ENCODE data around the gene STIM1.
A peak's percentile ranks its signal among the peaks of the same experiment; 100 is the strongest.
"Not testable (repeated sequence)": the region's sequence is repeated elsewhere in the genome, so short reads cannot be mapped to it uniquely, and the experiment has no call there.

The STIM1 gene

DNA sequence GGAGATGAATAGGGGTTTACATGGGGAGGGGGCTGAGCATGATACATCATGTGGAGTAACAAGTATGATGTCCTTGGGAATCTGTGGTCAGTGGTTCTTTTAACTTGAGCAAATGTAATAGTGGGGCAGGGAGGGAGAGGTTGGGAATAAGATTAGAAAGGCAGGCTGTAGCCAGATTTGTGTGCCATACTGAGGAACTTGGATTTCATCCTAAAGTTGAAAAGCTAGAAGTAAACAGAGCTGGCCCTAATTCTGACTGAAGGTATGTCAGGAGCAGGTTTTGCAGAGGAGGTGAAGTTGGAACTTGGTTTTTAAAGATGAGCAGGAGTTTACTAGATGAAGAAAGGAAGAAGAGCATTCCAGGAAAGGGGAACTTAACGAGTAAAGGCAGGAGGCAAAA lies 130.8 kb downstream of the STIM1 start:
- DNase-seq, result no peak

DNA sequence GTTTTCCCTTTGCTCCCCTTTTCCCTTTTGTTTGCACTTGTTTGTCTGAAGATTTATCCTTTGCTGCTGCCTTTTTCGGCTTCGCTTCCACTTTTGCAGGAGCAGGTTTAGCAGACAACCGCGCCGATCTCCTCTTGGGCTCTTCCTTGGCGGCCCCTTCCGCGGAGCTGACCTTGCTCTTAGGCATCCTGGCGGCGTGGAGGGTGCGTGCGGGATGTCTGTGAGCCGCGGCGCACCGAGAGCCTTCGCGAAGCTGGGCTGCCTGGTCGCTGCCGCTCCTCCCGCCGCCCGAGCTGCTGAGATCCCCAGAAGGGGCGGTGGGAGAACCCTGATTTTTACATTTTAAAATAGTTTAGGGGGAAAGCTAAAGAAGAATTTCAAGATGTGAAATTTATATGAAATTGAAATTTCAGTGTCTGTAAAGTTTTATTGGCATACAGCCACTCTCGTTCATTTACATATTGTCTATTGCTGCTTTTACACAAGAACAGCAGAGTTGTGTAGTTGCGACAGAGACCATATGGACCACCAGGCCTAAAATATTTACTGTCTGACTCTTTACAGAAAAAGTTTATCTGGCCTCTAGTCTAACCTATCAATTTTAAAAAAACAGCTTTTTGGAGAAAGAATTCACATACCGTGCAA lies 133.9 kb downstream of the STIM1 start:
- DNase-seq, result no peak

DNA sequence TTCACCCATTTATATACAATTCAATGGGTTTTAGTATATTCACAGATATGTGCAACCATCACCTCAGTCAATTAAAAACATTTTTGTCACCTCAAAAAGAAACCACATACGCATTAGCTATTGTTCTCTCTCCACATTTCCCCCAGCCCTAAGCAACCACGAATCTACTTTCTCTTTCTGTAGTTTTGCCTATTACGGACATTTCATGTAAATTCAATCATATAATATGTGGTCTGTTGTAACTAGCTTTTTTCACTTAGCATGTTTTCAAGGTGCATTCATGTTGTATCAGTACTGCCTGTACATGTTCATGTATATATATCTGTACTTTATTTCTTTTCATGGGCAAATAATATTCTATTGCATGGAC lies 134.4 kb downstream of the STIM1 start:
- DNase-seq, result peak in 1 of 2 donors; percentile 59

DNA sequence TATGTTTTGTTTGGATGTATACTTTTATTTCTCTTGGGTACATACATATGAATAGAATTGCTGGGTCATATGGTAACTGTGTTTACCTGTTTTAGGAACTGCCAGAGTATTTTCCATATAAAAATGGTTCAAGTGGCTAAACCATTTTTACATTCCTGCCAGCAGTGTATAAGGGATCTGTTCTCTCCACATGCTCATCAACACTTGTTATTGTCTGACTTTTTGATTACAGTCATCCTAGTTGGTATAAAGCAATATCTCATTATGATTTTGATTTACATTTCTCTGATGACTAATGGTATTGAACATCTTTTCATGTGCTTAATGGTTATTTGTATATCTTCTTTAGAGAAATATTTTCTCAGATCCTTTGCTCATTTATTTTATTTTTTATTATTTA lies 134.9 kb downstream of the STIM1 start:
- no peak for DNase-seq

DNA sequence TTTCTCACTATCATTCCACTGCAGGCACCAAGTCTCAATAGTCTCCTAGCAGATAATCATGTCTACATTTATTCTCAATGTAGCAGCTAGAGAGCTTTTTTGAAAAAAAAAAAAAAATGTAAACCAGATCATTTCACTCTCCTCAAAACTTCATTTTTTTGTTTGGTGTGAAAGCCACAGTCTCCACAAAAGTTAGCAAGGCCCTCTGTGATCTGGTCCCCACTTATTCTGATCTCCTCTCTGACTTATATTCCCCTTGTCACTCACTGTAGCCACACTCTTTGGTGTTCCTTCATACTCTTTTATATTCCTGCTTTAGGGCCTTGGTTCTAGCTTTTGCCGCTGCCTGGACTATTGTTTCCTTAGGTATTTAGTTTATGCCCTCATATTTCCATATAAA lies 137.5 kb downstream of the STIM1 start:
- DNase-seq, result no peak

DNA sequence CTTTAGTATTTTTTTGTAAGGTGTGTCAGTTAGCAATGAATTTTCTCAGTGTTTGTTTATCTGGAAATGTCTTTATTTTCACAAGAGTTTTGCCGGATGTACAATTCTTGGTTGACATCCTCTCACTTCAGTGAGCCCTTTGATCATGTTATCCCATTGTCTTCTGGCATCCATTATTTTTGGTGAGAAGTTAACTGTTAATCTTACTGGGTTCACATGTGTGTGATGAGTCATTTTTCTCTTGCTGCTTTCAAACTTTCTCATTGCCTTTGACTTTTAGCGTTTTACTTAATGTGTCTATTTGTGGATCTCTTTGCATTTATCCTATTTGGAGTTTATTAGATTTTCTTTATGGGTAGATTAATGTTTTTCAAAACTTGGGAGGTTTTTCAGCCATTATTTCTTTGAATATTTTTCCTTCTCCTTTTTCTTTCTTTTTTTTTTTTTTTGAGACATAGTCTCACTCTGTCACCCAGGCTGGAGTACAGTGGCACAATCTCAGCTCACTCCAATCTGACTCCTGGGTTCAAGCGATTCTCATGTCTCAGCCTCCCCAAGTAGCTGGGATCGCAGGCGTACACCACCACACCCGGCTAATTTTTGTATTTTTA lies 138.7 kb downstream of the STIM1 start:
- no peak for DNase-seq

DNA sequence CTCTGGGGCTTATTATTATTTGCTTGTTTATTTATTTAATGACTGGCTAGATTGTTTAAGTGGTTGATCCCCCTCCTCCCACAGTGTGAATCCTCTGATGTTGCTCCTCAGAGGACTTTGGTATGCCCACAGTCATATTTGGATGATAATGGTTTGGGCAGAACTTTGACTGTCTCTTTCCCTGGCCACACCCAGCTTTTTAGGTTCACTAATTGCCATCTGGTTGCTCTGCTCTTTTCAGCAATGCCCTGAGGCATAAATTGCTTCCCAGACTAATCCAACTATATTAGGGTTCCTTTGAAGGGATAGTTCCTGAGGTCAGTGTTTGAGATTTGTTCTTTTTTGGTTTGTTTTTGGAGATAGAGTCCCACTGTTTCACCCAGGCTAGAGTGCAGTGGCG lies 139.8 kb downstream of the STIM1 start:
- no peak for DNase-seq

DNA sequence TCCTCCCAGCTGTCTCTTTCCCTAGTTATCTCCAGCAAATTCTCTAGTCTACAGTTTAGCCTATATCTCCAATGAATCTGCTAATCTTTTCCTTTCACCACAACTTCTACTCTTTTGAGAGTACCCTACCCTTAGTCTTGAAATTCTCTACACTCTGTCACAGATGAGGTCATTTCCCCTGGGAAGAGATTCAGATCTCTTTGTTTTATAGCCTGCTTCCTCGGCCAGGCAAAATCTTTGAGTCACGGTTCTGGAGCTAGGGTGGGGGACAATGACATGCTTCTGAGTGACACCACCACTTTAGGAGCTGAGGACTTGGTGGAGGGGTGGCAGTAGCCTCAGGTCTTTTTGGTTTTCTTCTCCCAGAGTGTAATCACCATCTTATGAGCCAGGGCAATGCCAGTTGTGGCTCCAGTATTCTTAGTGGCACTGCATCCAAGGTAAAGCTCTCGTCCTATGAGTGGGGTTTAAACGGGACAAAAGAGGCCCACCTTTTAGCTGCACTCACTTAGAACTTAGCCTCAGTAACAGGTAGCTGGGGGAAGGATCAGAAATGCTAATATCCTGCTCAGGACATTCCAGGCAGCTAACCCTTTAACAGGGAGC lies 140.6 kb downstream of the STIM1 start:
- DNase-seq, result no peak

DNA sequence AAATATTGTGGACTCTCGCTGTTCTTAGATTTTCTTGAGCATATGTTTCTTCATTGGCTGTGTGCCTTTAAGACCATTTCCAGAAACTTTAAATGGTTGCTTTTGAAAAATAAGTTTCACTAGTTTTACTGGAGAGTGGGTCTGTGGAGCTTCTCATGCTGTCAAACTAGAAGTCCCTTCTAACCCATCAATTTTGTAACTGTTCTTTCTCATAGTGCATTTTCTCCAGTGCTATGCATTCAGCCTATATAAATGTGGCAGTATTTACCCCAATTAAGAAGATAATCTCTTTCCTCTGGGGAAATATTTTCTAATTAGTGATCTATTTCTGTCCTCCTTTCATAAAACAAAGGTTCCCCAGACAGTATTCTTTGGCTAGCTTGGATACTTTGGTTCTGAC lies 141.2 kb downstream of the STIM1 start:
- DNase-seq, result no peak

DNA sequence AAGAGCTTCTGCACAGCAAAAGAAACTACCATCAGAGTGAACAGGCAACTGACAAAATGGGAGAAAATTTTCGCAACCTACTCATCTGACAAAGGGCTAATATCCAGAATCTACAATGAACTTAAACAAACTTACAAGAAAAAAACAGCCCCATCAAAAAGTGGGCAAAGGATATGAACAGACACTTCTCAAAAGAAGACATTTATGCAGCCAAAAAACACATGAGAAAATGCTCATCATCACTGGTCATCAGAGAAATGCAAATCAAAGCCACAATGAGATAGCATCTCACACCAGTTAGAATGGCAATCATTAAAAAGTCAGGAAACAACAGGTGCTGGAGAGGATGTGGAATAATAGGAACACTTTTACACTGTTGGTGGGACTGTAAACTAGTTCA lies 149.3 kb downstream of the STIM1 start:
- DNase-seq, result not testable (repeated sequence)

DNA sequence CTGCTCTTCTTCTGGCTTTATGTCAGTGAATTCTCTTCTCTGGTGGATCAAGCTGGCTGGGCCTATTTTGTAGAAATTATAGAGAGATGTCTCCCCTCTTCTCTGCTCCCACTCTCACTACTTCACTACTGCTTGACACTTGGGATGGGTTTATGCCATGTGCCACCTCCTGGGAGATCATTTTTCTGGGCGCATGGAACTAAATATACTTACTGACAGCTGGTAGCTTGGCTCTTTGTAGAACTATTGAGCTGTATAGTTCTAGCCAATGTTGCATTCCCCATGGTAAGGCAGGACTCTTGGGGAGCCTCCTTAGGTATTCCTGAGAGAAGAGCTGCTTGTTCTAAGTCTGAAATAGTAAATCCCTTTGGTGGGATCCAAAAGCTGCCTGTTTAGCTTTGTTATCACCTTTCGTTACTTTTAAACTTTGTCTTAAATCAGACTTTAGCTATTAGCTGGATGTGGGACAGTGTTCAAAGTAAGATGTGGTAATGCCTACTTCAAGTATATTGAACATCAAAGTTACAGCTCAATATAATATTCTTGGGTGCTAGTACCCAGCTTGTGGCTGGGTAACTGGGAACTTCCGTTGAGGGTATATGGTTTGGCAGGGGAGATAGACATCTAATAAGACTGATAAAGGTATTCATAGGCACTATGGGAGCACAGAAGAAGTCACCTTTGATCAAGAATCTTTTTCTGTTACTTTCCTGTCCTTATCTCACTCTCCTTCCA lies 151.6 kb downstream of the STIM1 start:
- peak in 1 of 2 donors; percentile 31 for DNase-seq

DNA sequence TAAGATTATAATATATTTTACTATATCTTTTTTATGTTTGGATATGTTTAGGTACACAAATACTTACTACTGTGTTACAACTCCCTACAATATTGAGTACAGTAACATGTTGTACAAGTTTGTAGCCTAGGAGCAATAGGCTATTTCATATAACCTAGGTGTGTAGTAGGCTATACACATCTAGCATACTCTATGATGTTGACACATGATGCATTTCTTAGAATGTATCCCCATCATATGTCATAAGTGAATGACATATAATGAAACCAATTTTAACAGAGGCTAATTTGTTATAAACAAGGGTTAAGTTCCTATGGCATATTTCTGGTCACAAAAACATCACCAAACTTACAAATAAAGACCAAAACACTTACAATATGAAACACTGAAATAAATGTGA lies 152.7 kb downstream of the STIM1 start:
- DNase-seq, result no peak

DNA sequence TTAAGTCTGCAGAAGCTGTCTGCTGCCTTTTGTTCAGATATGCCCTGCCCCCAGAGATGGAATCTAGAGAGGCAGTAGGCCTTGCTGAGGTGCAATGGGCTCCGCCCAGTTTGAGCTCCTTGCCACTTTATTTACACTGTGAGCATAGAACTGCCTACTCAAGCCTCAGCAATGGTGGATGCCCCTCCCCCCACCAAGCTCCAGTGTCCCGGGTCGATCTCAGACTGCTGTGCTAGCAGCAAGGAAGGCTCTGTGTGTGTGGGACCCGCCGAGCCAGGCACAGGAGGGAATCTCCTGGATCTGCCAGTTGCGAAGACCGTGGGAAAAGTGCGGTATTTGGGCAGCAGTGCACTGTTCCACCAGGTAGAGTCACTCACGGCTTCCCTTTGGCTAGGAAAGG lies 161.1 kb downstream of the STIM1 start:
- not testable (repeated sequence) for DNase-seq

DNA sequence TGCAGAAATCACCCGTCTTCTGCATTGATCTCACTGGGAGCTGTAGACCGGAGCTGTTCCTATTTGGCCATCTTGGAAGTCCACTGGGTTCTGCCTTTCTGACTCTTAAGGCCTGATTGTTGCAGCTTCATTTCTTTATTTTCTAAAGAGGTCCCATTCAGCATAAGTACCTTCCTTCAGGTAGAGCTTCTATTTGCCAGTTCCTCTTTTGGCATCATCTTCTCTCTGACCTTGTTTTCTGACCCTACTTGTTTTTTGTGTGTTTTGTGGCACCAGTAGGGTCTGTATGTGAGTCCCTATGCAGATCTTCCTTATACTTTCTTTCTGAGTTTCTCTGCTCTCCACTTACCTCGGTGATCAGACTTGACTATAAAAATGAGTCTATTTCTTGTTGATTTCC lies 161.7 kb downstream of the STIM1 start:
- no peak for DNase-seq

DNA sequence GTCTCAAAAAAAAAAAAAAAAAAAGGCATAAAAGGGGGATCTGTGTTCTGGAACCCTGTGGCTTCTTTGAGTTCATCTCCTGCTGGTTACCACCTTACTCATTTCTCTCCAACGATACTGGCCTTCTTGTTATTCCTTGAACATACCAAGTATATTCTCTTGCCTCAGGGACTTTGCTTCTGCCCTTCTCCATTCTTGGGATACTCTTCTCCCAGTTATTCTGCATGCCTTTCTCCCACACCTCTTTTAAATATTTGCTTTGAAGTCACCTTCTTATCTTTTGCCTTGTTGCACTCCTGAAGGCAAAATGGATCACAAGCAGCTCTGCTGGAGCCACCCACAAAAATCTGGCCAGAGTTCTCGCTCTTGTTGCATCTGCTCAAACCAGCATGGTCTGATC lies 163.2 kb downstream of the STIM1 start:
- no peak for DNase-seq

DNA sequence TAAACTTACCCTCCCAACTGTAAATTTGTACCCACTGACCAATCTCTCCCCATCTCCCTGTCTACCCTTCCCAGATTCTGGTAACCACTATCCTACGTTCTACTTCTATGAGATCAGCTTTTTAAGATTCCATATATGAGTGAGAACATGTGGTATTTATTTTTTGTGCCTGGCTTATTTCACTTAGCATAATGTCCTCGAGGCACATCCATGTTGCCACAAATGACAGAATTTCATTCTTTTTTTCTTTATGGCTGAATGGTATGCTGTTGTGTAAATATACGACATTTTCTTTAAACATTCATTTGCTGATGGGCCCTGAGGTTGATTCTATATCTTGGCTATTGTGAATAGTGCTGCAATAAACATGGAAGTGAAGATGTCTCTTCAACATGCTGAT lies 164.4 kb downstream of the STIM1 start:
- no peak for DNase-seq

DNA sequence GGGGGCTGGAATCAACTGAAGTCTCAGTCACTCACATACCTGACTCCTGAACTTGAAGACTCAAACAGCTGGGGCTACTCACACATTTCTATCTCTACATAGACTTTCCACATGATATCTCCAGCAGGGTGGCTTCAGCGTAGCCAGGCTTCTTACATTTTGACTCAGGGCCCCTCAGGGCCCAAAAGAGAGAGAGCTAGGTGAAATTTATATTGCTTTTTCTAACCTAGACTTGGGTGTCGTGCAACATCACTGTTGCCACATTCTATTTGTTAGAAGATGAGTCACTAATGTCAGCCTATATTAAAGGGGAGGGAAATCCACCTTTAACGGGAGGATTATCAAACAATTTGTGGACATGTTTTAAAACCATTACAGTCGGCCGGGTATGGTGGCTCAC lies 167.2 kb downstream of the STIM1 start:
- no peak for DNase-seq

DNA sequence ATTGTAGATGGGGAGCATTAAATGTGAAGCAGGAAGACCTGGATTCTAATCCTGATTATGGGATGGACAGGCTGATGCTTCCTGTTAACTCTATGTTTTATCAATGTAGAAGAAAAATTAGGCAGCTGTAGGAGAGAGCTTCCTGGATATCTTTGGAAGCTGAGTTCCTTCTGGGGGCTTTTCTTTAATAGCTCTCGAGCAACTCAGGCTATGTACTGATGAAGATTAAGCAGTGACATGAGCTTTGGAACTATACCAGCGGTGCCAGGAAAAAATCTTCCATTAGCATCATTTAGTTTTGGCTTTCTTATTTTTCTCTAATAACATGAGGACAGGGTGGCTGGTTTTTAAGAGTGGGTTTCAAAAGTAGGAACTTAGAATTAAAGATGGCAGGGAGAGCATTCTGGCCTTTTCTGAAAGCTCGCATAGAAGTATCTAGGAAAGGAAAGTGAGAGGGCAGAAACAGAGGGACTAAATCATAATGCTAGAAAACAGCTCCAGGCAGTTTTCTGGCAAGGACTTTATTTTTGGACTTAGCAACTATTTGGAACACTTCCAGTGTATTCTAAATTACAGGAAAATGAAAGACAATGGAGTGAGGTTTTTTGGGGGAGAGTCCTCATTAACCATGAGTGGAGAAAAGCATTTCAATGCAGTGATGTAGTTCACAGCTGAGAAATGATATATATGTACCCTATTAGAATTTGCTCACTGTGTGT lies 169.9 kb downstream of the STIM1 start:
- DNase-seq, result no peak

DNA sequence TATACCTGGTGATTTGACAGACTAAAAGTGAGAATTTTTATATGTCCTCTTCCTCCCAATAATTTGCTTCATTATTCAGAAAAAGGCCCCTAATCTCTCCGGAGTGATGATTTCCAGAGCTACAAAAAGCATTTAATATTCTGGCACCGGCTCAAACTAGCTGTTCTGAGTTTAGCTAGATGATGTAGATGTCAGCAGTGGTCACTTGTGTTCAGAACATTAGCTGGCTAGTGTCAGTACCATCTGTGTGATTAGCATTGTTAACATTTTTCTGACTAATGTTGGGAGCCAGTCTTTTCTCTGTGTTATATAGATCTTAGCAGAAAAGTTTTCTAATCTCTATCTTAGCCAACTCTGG lies 170.5 kb downstream of the STIM1 start:
- DNase-seq, result no peak

DNA sequence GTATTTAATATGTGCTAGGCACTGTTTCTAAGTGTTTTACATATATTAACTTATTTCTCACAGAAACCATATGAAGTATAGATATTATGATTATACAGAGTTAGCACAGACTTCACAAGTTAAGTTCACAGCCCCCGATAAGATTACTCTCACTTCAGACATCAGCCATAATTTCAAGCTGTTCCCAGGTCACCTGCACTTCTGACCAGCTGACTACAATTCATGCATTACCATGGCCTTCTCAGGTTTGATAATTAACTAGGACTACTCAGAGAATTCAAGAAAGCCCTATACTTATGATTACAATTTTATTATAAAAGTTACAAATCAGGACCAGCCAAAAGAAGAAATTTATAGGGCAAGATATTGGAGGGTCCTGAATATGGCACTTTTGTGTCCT lies 170.9 kb downstream of the STIM1 start:
- DNase-seq, result no peak

DNA sequence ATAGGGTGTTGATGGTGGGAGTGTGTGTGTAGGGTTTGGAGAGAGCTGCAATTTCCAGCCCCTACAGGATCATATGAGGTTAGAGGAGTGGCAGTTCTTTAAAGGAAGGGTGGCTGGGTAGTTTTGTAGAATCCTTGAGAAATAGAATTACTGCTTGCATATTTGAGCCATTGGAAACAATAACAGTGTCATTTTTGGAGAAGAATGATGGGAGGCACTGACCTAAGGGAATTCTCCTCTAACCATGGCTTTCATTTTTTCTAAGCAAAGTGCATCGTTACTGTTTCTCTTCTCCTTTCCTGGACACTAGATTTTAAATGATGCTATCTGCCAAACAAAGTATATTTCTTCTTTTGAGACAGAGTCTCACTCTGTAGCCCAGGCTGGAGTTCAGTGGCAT lies 172.3 kb downstream of the STIM1 start:
- DNase-seq, result no peak

DNA sequence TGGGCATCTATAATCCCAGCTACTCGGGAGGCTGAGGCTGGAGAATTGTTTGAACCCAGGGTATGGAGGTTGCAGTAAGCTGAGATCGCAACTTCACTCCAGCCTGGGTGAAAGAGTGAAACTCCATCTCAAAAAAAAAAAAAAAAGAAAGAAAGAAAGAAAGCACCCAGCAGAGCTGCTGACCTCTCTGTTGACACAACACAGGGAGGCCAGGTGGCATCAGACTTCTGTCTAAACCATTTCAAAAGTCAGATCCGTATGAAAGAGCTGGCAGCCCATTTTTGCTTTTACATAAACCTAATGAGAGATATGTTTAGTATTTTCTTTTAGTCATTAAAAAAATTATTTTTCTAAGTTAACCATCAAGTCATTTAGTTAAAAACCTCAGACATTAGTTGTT lies 174.7 kb downstream of the STIM1 start:
- no peak for DNase-seq

DNA sequence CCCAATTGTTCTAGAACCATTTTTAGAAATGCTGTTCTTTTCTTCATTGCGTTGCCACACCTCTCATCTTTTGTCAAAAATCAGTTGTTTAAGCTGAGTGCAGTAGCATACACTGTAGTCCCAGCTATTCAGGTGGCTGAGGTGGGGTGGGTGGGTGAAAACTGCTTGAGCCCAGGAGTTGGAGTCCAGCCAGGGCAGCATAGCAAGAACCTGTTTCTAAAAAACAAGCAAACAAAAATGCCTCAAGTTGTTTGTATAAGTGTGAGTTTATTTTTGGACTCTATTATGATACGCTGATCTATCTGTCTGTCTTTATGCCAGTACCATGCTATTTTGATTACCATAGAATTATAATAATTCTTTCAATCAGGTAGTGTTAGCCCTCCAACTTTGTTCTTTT lies 176.6 kb downstream of the STIM1 start:
- no peak for DNase-seq

DNA sequence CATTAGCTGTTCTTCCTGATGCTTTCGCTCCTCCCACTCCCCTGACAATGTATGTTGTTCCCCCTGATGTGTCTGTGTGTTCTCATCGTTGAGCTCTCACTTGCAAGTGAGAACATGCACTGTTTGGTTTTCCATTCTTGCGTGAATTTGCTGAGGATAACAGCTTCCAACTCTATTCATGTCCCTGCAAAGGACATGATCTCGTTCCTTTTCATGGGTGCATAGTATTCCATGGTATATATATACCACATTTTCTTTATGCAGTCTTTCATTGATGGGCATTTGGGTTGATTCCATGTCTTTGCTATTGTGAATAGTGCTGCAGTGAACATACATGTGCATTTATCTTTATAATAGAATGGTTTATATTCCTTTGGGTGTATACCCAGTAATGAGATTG lies 180.5 kb downstream of the STIM1 start:
- no peak for DNase-seq
